Aorta (tissue), 5 donors: ENCODE data around the gene BICC1. TPM values are rescaled to one million over a fixed set of nuclear protein-coding genes. Genes with fewer than 3 reads are reported as not detected.

Experiments
- ATAC-seq: fragments of 200-7000 bp; cut with Tn5 transposase; one replicate; pipeline ENCODE4 v1.9.1; 2022; ENCODE audit warnings: moderate library complexity; ENCODE audit not compliant: low FRiP score
- DNase-seq, 2 donors: peaks; one replicate each; pipeline ENCODE4 v3.0.0-alpha.2; 2020
- H3K27ac ChIP-seq, 2 donors: one replicate each; pipeline ENCODE4 v1.5.1; 2013; ENCODE audit warnings: low read length in 2 of 2, mild to moderate bottlenecking in 2 of 2, moderate library complexity in 2 of 2, control low read depth in 1 of 2, inconsistent platforms in 1 of 2, low read depth in 1 of 2
- H3K27me3 ChIP-seq, 2 donors: one replicate each; pipeline ENCODE4 v1.6.1; 2013; ENCODE audit warnings: control low read depth in 1 of 2, low read length in 1 of 2, mild to moderate bottlenecking in 1 of 2, moderate library complexity in 1 of 2; ENCODE audit not compliant: insufficient read depth in 2 of 2, control insufficient read depth in 1 of 2
- H3K36me3 ChIP-seq, 2 donors: one replicate each; pipeline ENCODE4 v1.6.1; 2013; ENCODE audit warnings: control low read depth in 1 of 2, low read length in 1 of 2, mild to moderate bottlenecking in 1 of 2; ENCODE audit not compliant: insufficient read depth in 2 of 2, control insufficient read depth in 1 of 2
- H3K4me1 ChIP-seq, 2 donors: one replicate each; pipeline ENCODE4 v1.6.1; 2013; ENCODE audit warnings: low read length in 2 of 2, control low read depth in 1 of 2, mild to moderate bottlenecking in 1 of 2, moderate library complexity in 1 of 2; ENCODE audit not compliant: insufficient read depth in 2 of 2, control insufficient read depth in 1 of 2
- H3K4me3 ChIP-seq, 2 donors: one replicate each; pipeline ENCODE4 v1.5.1; 2013; ENCODE audit warnings: low read length in 2 of 2, control low read depth in 1 of 2, mild to moderate bottlenecking in 1 of 2
- H3K9me3 ChIP-seq: one replicate; pipeline ENCODE4 v1.6.1; 2013; ENCODE audit warnings: mild to moderate bottlenecking, low read length; ENCODE audit not compliant: control insufficient read depth
- WGBS, 2 donors: extraction: QIAGEN DNeasy Blood & Tissue Kit; methylation state at CpG; one replicate each; pipeline ENCODE4 v1.1.7; 2013; 5-methylcytosine and 5-hydroxymethylcytosine counted together
- intact Hi-C, 2 donors: fragments of 100-400 bp; cut with DNase I; formaldehyde crosslinking; loops; one replicate each; pipeline versions ENCODE4 v1.14.2 to v1.15.0; 2022
- polyA plus RNA-seq, 2 donors: library from polyadenylated mRNA; stranded (reverse); fragments of 200-250 nt; gene quantifications; one replicate each; pipeline ENCODE4 v1.2.3, GENCODE V29; 2013
- total RNA-seq, 2 donors: library from RNA; stranded (reverse); fragmentation: NEBNext Ultra II Directional; extraction: Animal tissue kit (Norgen Biotek cat#: 25700); gene quantifications; one replicate each; pipeline ENCODE4 v1.2.1, GENCODE V29; 2021
- donor health status: healthy with polysubstance abuse.
- donor health status: Bipolar disorder and iron deficiency.
- donor health status: DM: no; HTN: no; CAD: no.
- donor health status: DM: no; HTN: no; CAD: no.
- donor health status: DM: yes; HTN: yes; CAD: no.

The BICC1 gene
- total and polyA plus RNA-seq, 4 donors, result 3.8 to 46.8 (median 13.9) TPM

DNA sequence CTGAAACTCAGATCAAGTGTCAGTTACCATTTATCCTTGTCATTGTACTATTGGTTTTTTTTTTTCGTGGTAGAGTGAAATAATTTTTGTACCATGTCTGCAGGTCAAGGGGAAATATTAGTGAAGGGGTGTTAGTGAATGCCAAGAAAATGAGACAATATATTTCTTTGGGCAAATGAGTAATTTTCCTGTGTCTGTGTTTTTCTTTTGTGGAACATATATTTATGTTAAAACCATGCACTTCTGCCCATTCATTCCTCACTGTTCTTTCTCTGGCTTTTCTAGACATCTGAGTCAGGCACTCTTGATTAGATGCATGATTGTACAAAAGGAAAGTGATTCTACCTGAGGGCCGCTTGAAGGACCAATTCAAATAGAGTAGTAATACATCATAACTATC, 161.6 kb downstream of the BICC1 start:
- Histone ChIP-seq H3K4me1 (peaks cover 0 to 3% of the 10 kb centered on the region in 2 donors), H3K9me3 (no peaks in the 10 kb centered on the region), H3K27me3 (no peaks in the 10 kb centered on the region), H3K36me3 (no peaks in the 10 kb centered on the region), H3K27ac (no peak overlapping the region), H3K4me3 (no peak overlapping the region)
- ATAC-seq (no peak), DNase-seq (no peak)
- 36 to 45% methylated on average over 2 of the region's 2 CpGs for WGBS, 2 donors
- intact Hi-C loops, result no loop called here

DNA sequence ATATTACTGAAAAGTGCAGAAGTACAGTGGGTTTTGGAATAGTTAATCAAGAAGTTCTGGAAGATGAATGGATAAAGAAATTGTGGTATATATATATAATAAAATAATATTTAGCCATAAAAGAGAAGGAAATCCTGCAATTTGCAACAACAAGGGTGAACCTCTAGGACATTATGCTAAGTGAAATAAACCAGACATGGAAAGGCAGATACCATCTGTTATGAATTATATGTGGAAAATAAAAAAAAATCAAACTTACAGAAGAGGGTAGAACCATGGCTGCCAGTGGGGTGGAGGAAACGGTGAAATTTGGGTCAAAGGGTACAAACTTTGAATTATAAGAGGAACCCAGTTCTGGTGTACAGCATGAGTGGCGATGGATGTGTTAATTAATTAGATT, 162.6 kb downstream of the BICC1 start:
- ATAC-seq (no peak), DNase-seq (no peak)
- H3K36me3 ChIP-seq, result no peaks in the 10 kb centered on the region
- 91 to 98% methylated on average over 2 of the region's 2 CpGs for WGBS, 2 donors
- H3K4me1 ChIP-seq, result peaks cover 0 to 3% of the 10 kb centered on the region in 2 donors
- intact Hi-C loops, result no loop called here
- no peak overlapping the region for H3K4me3 ChIP-seq
- H3K9me3 ChIP-seq, result no peaks in the 10 kb centered on the region
- H3K27ac ChIP-seq, result no peak overlapping the region
- H3K27me3 ChIP-seq, result no peaks in the 10 kb centered on the region

DNA sequence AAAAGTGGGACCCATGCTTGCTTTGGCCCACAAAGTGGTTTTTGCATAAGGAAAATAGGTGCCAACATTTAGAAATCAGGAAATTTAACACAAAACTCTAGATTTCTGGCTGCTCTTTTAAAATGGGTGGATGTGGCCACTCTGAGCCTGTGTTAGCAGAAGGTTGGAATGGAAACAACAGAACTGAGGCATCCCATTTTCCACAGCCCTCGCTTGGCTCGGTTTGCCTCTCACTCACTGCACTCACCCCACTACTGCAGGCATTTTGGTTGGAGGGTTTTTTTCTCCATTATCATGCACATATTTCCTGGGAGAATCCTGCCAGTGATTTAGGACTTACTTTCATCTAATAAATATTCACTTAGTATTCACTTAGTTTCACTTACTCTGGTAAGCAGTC, 178.9 kb downstream of the BICC1 start:
- H3K27me3 ChIP-seq, result no peaks in the 10 kb centered on the region
- no peak overlapping the region for H3K4me3 ChIP-seq
- ATAC-seq (no peak), DNase-seq (peak in 1 of 2 donors; percentile 55)
- intact Hi-C loops, result no loop called here
- H3K4me1 ChIP-seq, result no peaks in the 10 kb centered on the region
- peaks cover 5% of the 10 kb centered on the region for H3K9me3 ChIP-seq
- H3K27ac ChIP-seq, result no peak overlapping the region
- 0 to 16% methylated on average over 2 of the region's 2 CpGs for whole genome bisulfite sequencing, 2 donors
- H3K36me3 ChIP-seq, result no peaks in the 10 kb centered on the region

DNA sequence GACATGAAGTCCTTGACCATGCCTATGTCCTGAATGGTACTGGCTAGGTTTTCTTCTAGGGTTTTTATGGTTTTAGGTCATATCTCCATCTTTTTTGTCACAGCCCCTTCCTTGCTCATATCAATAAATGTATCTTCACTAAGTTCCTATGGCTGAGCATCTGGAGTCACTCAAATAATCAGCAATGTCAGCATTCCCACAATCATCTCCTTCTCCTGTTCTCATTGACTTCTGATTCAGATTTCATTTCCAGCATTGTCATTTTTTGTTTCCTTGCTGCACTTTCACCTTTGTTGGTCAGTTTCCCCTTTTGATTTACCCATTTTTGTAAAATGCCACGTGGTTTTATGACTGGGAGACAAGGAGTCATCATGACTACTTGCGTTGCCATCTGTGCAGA, 181.2 kb downstream of the BICC1 start:
- H3K4me1 ChIP-seq, result no peaks in the 10 kb centered on the region
- no peak for ATAC-seq
- H3K9me3 ChIP-seq, result no peaks in the 10 kb centered on the region
- intact Hi-C loops, result no loop called here
- no peak for DNase-seq
- H3K4me3 ChIP-seq, result no peak overlapping the region
- no peaks in the 10 kb centered on the region for H3K36me3 ChIP-seq
- H3K27ac ChIP-seq, result no peak overlapping the region
- H3K27me3 ChIP-seq, result no peaks in the 10 kb centered on the region
- WGBS, 2 donors, result 88 to 90% methylated on average over 2 of the region's 2 CpGs

DNA sequence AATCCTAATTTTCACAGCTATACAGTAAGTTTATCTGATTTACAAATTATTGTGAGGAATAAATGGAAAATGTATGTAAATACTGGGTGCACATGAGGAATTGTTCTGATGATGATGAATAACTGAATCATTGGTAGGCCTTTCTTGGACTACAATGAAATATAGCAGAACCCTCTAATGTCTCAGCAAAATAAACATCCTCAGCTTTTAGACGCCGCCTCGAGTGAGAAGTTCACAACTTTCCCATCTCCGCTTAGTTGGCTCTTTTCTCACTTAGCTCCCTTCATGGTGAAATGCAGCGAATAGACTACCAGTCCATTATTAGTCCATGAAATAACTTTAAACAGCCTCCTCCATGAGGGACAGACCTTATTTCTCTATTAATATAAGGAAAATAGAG, 182.3 kb downstream of the BICC1 start:
- intact Hi-C loops, result no loop called here
- H3K27ac ChIP-seq, result no peak overlapping the region
- no peaks in the 10 kb centered on the region for H3K4me1 ChIP-seq
- no peak for ATAC-seq
- H3K4me3 ChIP-seq, result no peak overlapping the region
- WGBS, 2 donors, result 63 to 64% methylated on average over 5 of the region's 5 CpGs
- no peaks in the 10 kb centered on the region for H3K9me3 ChIP-seq
- H3K27me3 ChIP-seq, result no peaks in the 10 kb centered on the region
- no peak for DNase-seq
- H3K36me3 ChIP-seq, result no peaks in the 10 kb centered on the region

DNA sequence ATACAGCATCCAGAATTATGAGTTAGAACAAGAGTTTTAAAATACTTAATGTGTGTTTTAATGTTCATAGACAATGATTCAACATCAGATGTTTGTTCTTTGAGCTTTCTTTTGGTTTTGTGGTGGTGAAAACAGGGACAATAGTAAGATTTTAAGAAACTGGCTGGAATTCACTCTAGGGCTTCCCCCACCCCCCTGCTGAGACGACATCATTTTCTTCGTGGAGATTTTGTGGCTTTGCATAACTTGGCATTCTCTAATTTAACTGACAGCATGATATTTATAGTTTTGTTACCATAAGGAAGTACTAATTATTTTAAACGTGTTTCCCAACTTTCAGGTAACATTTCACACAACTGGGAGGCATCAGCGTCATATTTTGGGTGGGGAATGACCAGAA, 184.1 kb downstream of the BICC1 start:
- WGBS, 2 donors, result 19 to 34% methylated on average over 4 of the region's 4 CpGs
- intact Hi-C loops, result no loop called here
- ATAC-seq, result no peak

DNA sequence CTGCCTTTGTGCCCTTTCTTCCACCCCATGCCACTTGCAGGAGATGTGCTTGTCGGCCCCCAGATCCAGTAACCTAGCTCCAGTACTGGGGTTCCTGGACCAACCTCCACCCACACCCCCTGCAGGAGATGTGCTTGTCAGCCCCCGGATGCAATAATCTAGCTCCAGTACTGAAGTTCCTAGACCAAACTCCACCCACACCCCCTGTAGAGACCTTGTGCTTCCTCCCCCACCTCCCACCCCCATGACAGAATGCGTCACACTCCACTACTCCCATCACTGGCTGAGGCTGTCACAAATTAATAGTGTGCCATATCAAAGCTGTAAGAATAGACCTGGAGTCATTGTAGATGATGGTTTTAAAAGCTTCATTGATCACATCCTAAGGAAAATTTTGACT, 185.0 kb downstream of the BICC1 start:
- Histone ChIP-seq H3K27me3 (no peaks in the 10 kb centered on the region), H3K4me3 (no peak overlapping the region), H3K4me1 (no peaks in the 10 kb centered on the region), H3K9me3 (no peaks in the 10 kb centered on the region), H3K27ac (no peak overlapping the region), H3K36me3 (no peaks in the 10 kb centered on the region)
- 93 to 100% methylated on average over 3 of the region's 3 CpGs for WGBS, 2 donors
- intact Hi-C loops, result no loop called here
- ATAC-seq, result no peak
- DNase-seq, result no peak

More for the DNA sequence above, 184.1 kb downstream of the BICC1 start:
- no peaks in the 10 kb centered on the region for H3K36me3 ChIP-seq
- H3K27ac ChIP-seq, result no peak overlapping the region
- no peaks in the 10 kb centered on the region for H3K9me3 ChIP-seq
- DNase-seq, result no peak
- no peak overlapping the region for H3K4me3 ChIP-seq
- no peaks in the 10 kb centered on the region for H3K4me1 ChIP-seq
- no peaks in the 10 kb centered on the region for H3K27me3 ChIP-seq

DNA sequence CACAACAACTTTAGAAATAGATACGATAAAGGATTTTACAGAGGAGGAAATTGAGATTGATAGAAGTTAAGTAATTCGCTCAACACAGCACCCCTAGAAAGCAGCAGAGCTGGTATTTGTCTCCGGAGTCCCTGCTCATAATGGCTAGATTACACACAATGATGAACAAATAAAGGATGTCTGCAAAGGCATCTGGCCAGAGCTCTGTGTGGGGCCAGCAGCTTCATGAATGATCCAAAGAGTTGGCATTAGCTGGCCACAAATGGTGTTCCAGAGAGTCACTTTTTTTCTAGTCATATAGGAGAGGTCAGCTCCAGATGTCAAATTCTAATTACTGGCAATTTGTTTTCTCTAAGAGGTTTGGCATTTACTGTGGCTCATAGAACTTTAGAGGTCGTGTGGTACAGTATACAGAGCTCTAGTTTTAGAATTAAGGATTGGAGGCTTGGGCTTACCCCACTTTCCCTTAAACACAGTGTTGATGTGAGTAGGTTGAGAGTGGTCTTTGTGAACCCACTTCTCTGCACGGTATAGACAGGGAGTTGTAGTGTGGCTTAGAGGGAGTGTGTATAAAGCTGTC, 186.2 kb downstream of the BICC1 start:
- H3K4me1 ChIP-seq, result no peaks in the 10 kb centered on the region
- intact Hi-C loops, result no loop called here
- WGBS, 2 donors, result 84 to 95% methylated on average over 5 of the region's 5 CpGs

DNA sequence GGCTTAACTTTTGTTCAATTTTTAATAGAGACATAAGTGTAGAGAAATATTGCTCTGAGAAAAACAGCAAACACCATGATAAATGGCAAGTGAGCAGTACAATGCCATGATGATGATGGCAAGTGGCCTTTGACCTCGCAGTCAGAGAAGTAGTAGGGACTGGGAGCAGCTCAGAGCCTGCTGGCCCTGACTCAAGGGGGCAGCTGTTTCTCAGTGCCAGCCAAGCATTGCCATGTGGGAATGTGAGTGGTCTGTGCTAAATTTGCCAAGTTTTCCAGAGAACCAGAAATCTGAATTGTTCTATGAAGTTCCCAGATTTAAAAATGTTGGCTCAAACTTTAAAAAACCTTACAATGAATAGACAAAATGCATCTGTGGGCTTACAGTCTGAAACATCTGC, 187.9 kb downstream of the BICC1 start:
- Histone ChIP-seq H3K27me3 (no peaks in the 10 kb centered on the region), H3K4me1 (no peaks in the 10 kb centered on the region), H3K9me3 (no peaks in the 10 kb centered on the region), H3K4me3 (no peak overlapping the region), H3K36me3 (no peaks in the 10 kb centered on the region), H3K27ac (peak overlapping the region in 1 of 2 donors; percentile 67)
- intact Hi-C loops, result no loop called here
- WGBS, 2 donors, result 52 to 70% methylated on average over 1 of the region's 1 CpG
- ATAC-seq (no peak), DNase-seq (no peak)

More for the DNA sequence above, 186.2 kb downstream of the BICC1 start:
- H3K9me3 ChIP-seq, result no peaks in the 10 kb centered on the region
- H3K36me3 ChIP-seq, result no peaks in the 10 kb centered on the region
- no peaks in the 10 kb centered on the region for H3K27me3 ChIP-seq
- H3K4me3 ChIP-seq, result no peak overlapping the region
- no peak overlapping the region for H3K27ac ChIP-seq
- ATAC-seq (no peak), DNase-seq (no peak)
